Measurements from ENCODE around the gene TTLL8. TPM values are rescaled to one million over a fixed set of nuclear protein-coding genes. Genes with fewer than 3 reads are reported as not detected.
A peak's percentile ranks its signal among the peaks of the same experiment; 100 is the strongest.

The TTLL8 gene
- total RNA-seq, 4 donors from 2014 or later = not detected

- DNase-seq (ENCODE audit: low spot score) (no peak), ATAC-seq (ENCODE audit: low FRiP score) (no peak)
- TF ChIP-seq CTCF (IDR thresholded peaks at IDR 0.05) = no peak
Observed at GRCh38 chr22:50070366-50070765, 12.3 kb upstream of the TTLL8 start.

GRCh38 chr22:50068096-50068495, 10.0 kb upstream of the TTLL8 start:
- ATAC-seq (ENCODE audit: low FRiP score) (peak; percentile 16), DNase-seq (ENCODE audit: low spot score) (no peak)
- no peak for TF ChIP-seq CTCF (IDR thresholded peaks at IDR 0.05)

- TF ChIP-seq CTCF (IDR thresholded peaks at IDR 0.05) = no peak
- no peak for DNase-seq (ENCODE audit: low spot score)
- ATAC-seq (ENCODE audit: low FRiP score) = no peak
Observed at GRCh38 chr22:50067244-50067643, 9.1 kb upstream of the TTLL8 start.

GRCh38 chr22:50064453-50064852, 6.4 kb upstream of the TTLL8 start:
- no peak for DNase-seq (ENCODE audit: low spot score)
- no peak for ATAC-seq (ENCODE audit: low FRiP score)
- no peak for TF ChIP-seq CTCF (IDR thresholded peaks at IDR 0.05)

GRCh38 chr22:50063589-50064393, 5.7 kb upstream of the TTLL8 start:
- no peak for ATAC-seq (ENCODE audit: low FRiP score)

GRCh38 chr22:50062509-50063135, 4.5 kb upstream of the TTLL8 start:
- no peak for TF ChIP-seq CTCF (IDR thresholded peaks at IDR 0.05)
- no peak for DNase-seq (ENCODE audit: low spot score)
- no peak for ATAC-seq (ENCODE audit: low FRiP score)

More at GRCh38 chr22:50063589-50064393, 5.7 kb upstream of the TTLL8 start:
- no peak for TF ChIP-seq CTCF (IDR thresholded peaks at IDR 0.05)
- no peak for DNase-seq (ENCODE audit: low spot score)
